ENCODE results near the gene FGG.

The FGG gene

DNA sequence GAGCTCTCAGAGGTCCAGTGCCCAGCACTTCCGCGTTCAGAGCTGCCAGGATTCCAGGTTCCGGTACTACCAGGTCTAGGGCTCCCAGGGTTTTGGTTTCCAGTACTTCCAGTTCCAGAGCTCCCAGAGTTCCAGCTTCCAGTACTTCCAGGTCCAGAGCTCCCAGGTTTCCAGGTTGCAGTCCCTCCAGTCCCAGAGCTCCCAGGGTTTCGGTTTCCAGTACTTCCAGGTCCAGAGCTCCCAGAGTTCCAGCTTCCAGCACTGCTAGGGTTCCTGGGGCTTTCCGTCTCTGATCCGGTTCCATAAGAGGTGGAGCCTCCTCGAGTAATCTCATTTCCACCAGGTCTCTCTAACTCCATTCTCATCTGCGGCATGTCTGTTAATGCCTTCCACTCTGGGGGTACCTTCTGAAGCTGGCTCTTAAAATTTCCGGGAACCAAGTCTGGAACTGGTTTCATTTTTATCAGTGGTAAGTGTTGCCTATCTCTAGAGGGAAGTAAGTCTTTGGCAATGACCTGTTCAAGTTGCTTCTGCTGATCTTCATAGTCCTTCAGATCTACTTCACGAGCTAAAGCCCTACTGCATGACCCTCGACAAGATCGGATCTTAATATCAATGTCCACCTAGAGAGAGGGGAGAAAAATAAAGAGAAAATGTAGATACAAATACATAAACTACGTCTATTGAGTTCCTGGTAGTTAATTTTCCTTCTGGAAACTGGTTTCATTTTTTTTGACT, 26.0 kb downstream of the FGG start:
- DNase-seq (ENCODE audit: low read depth, low spot score), result no peak

DNA sequence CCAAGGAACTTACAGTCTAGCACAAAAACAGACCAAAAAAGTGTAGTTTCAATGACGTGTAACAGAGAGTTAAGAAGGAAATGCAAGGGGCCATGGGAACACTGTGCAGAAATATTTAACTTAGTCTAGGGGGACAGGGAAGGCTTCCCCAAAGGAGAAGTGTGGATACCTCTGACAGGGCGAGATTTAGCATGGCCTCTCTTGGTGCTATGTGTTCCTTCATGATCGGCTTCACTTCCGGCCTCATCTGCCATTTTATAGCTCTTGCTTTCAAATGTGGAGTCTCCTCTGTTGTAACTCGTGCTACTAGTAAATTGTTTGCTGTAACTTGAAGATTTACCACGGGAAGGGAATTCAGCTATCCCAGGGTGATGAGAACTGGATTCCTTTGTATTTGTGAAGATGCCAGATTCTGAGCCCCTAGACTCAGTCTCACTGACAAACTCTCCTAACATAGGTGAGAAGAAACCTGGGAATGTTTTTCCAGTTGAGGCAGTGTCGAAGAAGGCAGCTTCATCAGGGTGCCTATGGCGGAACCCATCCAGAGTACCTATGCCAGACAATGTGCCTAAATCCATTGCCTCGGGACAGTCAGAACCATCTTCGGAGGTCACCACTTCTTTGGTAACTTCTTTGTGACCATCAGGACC, 27.0 kb downstream of the FGG start:
- no peak for DNase-seq (ENCODE audit: low read depth, low spot score)

DNA sequence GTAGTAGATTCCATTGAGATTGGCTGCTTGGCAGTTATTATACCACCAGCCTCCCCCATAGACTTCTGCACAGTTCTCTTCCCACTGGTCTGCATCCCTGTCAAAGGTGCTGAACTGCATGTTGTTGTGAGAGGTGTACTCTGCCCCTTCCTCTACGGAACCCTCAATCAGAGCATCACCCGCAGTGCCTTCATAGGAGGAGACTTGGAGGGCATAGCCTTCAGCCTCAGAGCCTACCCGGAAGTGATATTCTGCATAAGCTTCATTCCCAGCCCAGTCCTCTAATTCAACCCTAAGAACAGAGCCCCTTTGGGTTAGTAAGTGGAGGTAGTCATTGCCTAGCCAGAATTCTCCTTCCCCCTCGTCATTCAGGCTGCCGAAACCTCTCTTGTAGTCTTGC, 28.2 kb downstream of the FGG start:
- DNase-seq (ENCODE audit: low read depth, low spot score), result no peak

DNA sequence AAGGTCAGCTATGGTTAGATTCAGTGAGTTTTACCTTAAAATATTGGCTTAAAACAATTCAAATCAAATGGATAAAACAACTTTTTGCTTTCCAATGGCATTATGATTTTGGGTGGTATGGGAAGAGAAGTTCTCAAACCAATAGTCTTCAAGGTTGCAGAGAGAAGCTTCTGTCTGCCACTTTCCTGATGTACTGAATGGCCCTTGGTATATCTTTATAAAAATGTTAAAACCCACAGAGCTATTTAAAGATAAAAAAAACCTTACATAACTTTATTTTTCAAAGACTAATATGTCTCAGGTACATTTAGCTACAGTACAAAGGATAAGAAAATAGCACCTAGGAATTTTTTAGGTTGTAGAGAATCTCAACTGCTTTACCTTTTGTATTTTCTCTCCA, 28.8 kb downstream of the FGG start:
- DNase-seq (ENCODE audit: low read depth, low spot score), result no peak

DNA sequence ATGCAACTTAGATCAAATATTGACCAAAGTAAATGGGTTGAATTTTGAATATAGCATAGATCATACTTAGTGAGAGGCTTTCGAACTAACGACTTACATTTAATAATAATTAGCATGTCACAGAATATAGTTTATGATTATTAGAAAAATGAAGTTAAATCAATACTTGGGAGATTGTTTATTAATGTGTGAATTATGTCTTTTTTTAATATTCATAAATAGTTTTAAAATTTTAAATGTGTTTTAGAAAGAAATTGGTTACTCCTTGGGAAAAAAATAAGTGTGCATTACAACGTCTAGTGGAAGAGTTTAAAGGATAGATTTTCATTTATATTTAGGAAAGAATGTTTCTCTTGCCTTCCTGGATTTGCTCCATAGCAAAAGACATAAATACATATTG, 29.2 kb downstream of the FGG start:
- no peak for DNase-seq (ENCODE audit: low read depth, low spot score)

DNA sequence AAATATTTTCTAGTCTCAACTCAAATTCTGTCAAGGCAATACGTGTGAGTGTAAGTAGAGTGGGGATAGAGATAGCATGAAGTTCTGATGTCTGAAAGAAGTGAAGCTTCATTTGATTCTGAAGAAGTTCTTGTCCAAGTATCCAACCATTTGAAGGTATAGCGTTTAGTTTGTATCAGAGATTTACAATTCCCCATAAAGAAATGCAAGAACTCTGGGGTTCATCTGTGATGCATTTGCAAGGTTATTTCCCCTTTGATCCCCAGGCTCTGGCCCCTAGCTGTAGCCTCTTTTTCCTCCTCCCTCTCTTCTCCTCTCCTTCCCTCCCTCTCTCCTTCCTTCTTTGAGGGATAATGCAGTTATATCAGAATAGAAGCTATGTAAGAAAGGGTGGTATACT, 29.7 kb downstream of the FGG start:
- no peak for DNase-seq (ENCODE audit: low read depth, low spot score)

DNA sequence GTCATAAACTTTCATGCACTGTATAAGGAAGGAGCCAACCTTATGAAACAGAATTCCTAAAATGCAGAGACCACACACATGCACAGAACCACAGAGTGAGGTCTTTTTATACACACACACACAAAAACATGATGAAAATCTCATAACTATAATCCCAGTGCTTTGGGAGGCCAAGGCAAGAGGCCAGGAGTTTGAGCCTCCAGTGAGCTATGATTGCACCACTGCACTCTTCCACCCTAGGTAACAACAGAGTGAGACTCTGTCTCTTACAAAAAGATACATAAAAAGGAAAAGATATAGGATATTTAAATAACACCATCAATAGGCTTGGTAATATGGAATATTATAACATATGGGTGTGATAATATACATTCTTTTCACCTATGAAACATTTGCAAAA, 32.5 kb downstream of the FGG start:
- DNase-seq (ENCODE audit: low read depth, low spot score), result no peak

DNA sequence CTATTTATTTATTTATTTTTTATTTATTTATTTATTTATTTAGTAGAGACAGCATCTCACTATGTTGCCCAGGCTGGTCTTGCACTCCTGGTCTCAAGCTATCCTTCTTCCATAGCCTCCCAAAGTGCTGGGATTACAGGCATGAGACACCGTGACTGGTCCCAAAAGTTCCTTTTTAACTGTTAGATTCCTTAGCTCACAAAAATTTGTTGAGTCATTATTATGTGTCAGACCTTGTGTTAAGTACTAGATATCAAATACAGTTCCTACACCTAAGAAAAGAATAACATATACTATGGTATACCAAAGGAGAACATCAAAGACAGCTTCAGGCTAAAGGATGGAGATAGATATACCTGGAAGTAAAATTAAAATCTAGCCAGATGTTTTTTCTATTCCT, 33.5 kb downstream of the FGG start:
- no peak for DNase-seq (ENCODE audit: low read depth, low spot score)

DNA sequence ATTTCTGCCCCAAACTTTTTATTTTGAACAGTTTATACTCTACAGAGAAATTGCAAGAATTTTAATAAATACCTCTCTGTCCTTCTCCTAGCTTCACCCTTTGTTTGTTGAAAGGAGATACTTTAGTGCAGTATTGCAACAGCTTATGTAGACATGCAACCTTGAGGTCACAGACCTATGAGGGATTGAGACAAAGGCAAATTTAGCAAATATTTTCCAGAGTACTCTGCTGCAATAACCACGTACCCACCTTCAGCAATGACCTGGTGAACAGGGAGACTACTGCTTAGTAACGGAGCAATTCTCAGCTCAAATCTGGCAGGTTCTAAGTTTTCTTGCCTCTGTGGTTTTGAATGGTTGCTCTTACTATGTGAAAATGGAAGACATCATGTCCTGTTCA, 35.1 kb downstream of the FGG start:
- no peak for DNase-seq (ENCODE audit: low read depth, low spot score)

DNA sequence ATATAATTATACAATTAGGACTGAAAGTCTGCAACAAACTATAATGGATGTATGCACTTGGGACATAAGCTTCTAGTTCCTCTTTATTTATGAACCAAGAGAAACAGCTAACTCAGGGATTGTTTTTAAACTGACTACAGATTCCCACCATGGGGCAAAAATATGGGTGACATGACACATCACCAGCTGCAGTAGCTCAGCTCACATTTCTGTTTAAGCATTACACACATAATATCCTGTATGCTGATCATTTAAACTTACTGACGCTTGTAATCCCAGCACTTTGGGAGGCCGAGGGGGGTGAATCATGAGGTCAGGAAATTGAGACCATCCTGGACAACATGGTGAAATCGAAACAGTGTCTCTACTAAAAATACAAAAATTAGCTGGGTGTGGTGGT, 38.1 kb downstream of the FGG start:
- DNase-seq (ENCODE audit: low read depth, low spot score), result no peak

DNA sequence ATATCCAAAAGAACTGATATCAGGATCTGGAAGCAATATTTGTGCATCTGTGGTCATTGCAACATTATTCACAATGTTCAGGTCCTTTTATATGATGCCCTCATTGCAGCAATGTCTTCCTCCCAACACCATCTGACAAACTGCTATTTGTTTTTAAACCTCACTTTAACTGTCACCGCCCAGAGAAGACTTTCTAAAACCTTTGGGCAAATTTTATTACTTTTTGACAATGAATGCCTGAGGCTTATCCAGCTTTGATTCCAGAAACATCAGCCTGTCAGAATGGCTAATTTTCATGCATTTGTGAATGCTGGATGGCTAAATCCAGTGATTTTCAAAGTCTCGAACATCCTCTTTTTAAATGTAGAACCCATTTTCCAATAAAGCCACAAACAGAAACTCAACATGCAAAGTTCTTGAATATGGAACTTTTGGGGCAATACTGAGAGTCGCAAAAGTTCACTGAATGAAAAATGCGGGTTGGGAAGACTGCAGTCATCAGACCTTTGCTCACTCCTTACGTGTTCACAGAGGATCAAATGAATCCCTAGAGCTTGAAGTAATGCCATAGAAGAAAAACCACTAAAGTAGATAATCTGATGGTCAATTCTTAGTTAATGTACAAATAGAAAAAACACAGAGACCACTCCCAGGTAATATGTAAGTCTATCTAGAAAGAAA, 39.1 kb downstream of the FGG start:
- DNase-seq (ENCODE audit: low read depth, low spot score), result no peak

DNA sequence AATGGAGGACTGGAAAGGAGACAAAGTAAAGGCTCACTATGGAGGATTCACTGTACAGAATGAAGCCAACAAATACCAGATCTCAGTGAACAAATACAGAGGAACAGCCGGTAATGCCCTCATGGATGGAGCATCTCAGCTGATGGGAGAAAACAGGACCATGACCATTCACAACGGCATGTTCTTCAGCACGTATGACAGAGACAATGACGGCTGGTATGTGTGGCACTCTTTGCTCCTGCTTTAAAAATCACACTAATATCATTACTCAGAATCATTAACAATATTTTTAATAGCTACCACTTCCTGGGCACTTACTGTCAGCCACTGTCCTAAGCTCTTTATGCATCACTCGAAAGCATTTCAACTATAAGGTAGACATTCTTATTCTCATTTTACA, 42.9 kb downstream of the FGG start:
- no peak for DNase-seq (ENCODE audit: low read depth, low spot score)

DNA sequence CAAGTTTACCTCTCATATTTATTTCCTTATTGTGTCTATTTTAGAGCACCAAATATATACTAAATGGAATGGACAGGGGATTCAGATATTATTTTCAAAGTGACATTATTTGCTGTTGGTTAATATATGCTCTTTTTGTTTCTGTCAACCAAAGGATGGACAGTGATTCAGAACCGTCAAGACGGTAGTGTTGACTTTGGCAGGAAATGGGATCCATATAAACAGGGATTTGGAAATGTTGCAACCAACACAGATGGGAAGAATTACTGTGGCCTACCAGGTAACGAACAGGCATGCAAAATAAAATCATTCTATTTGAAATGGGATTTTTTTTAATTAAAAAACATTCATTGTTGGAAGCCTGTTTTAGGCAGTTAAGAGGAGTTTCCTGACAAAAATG, 43.4 kb downstream of the FGG start:
- no peak for DNase-seq (ENCODE audit: low read depth, low spot score)

DNA sequence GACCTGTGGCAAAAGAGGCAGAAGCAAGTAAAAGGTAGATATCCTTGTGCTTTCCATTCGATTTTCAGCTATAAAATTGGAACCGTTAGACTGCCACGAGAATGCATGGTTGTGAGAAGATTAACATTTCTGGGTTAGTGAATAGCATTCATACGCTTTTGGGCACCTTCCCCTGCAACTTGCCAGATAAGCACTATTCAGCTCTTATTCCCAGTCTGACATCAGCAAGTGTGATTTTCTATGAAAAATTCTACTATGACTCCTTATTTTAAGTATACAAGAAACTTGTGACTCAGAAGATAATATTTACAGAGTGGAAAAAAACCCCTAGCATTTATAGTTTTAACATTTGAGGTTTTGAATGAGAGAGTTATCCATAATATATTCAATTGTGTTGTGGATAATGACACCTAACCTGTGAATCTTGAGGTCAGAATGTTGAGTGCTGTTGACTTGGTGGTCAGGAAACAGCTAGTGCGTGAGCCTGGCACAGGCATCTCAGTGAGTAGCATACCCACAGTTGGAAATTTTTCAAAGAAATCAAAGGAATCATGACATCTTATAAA, 45.7 kb downstream of the FGG start:
- no peak for DNase-seq (ENCODE audit: low read depth, low spot score)

DNA sequence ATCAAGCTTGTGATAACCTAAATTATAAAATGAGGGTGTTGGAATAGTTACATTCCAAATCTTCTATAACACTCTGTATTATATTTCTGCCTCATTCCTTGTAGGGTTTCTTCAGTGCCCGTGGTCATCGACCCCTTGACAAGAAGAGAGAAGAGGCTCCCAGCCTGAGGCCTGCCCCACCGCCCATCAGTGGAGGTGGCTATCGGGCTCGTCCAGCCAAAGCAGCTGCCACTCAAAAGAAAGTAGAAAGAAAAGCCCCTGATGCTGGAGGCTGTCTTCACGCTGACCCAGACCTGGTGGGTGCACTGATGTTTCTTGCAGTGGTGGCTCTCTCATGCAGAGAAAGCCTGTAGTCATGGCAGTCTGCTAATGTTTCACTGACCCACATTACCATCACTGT, 46.8 kb downstream of the FGG start:
- no peak for DNase-seq (ENCODE audit: low read depth, low spot score)

DNA sequence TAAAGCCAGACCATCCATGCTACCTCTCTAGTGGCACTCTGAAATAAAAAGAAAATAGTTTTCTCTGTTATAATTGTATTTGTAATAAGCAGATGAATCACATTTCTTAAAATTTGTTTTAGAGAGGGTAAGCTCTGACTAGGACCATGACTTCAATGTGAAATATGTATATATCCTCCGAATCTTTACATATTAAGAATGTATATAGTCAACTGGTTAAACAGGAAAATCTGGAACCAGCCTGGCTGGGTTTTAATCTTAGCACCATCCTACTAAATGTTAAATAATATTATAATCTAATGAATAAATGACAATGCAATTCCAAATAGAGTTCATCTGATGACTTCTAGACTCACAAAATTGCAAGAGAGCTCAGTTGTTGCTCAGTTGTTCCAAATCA, 48.1 kb downstream of the FGG start:
- DNase-seq (ENCODE audit: low read depth, low spot score), result no peak

DNA sequence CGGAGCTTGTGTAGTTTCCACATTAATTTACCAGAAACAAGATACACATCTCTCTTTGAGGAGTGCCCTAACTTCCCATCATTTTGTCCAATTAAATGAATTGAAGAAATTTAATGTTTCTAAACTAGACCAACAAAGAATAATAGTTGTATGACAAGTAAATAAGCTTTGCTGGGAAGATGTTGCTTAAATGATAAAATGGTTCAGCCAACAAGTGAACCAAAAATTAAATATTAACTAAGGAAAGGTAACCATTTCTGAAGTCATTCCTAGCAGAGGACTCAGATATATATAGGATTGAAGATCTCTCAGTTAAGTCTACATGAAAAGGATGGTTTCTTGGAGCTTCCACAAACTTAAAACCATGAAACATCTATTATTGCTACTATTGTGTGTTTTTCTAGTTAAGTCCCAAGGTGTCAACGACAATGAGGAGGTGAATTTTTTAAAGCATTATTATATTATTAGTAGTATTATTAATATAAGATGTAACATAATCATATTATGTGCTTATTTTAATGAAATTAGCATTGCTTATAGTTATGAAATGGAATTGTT, 49.7 kb downstream of the FGG start, which contains the start of gene FGB:
TSS of gene FGB (plus strand) at position 315 of the 558 bp plus-strand sequence. CDS start at position 323, 8 bp downstream.
- DNase-seq (ENCODE audit: low read depth, low spot score), result no peak

DNA sequence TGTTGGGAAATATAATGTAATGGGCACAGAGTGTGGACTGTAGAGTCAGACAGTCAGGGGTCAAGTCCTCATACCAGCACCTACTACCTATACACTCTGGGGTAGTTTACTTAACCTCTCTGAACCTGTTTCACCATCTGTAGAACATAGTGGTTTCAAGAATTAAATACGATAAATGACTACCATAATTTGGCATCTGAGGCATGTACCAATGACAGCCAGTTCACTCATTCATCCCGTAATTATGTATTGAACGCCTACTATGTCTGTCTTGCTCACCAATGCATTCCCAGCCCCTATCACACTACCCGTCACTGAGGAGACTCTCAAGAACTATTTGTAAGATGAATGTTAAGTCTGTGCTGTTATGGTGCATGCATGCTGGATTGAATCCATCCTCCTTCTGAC, 51.6 kb downstream of the FGG start:
- no peak for DNase-seq (ENCODE audit: low read depth, low spot score)

DNA sequence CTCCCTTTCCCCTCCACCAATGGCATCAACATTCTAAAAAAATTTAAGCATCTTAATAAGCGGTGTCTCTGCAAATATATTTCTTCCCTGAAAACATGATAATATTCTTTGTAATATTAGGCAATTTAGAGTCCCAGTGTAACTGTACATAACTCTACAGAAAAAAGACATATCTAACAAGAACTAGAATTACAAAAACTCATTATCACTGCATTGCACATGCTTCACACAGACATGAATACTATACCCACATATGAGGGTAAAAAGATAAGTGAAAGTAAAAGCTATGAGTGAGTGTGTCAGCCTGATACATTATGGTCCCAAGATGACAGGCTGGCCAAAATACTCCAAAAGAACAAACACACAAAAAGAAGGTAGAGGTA, 52.0 kb downstream of the FGG start:
- DNase-seq (ENCODE audit: low read depth, low spot score), result no peak

DNA sequence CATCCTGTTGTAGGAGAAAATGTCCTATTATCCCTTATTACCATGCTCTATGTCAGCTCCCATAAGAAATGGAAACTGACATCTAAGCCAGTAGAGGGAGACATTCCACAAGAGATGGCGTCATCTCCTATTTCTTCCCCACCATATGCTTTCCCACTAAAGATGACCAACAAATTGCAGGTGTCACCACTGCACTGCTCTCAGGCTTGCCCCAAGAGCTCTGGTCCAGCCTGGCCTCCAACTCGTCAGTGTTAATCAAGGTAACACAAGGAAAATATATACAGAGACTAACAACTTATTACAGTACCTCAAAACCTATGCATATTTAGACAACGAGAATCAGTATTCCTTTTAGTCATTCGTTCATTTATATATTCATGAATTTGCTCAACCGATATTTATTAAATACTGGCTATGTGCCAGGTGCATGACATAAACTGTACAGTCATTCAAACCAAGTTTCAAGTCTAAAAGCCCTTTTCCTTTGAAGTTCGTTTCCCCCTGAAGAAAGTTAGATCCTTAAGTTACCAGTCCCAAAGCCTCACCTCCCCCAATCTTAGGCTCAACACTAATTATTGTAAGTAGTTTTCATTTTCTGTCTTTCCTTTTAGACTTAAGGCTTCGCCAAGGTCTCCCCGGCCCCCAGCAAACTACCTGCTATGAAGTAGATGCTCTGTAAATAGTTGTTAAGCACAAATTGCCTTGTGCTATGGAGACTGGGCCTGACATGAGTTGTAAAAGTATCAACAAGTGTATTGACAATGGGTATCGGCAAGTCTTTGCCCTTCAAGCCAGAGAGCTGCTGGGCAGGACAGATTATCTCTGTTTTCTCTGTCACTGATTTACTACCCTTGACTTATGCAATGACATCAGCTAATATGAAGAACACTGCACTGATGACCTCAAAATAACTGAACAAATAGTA, 52.7 kb downstream of the FGG start:
- DNase-seq (ENCODE audit: low read depth, low spot score), result peak; percentile 10

DNA sequence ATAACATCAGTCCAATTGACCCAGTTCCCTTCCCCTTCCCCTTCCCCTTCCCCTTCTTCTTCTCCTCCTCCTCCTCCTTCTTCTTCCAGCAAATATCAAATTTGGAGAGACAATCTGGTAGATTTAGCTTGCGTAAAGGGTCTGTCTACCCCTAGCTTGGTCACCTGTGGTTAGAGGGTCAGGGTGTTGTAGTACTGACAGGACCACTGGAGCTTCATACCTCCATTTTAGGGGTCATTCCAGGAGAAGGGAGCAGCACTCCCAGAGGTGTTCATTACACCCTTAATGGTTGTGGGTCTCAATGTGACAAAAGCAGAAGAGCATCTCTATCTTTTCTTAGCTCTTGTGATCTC, 53.3 kb downstream of the FGG start:
- no peak for DNase-seq (ENCODE audit: low read depth, low spot score)
